RWPE1 (cell line): ENCODE measurements around the gene THAP4.
A peak's percentile ranks its signal among the peaks of the same experiment; 100 is the strongest.

ENCODE experiments used
- CTCF ChIA-PET: fragments of 350-600 bp; sonication (Branson Sonifier 250); formaldehyde crosslinking; extraction: SDS; loops from one replicate; lab custom pipeline; 2021; lab: Yijun Ruan, JAX
- POLR2A ChIA-PET: fragments of 400-600 bp; formaldehyde crosslinking; extraction: SDS; loops from one replicate; lab custom pipeline; 2020; ENCODE audit warnings: antibody characterized with exemption; ENCODE audit not compliant: low non-redundant PET; lab: Yijun Ruan, JAX
- DNase-seq: peaks from one replicate; pipeline ENCODE4 v3.0.0; 2012; ENCODE audit warnings: low spot score
- H3K27ac ChIP-seq: fragments of 450-650 bp; 2 replicates; pipeline ENCODE4 v1.5.1; 2017
- CTCF ChIP-seq: fragments of 450-650 bp; conservative IDR thresholded peaks from 2 replicates; pipeline ENCODE4 v1.5.1; 2017; ENCODE audit warnings: low read depth, mild to moderate bottlenecking

THAP4 gene

DNA sequence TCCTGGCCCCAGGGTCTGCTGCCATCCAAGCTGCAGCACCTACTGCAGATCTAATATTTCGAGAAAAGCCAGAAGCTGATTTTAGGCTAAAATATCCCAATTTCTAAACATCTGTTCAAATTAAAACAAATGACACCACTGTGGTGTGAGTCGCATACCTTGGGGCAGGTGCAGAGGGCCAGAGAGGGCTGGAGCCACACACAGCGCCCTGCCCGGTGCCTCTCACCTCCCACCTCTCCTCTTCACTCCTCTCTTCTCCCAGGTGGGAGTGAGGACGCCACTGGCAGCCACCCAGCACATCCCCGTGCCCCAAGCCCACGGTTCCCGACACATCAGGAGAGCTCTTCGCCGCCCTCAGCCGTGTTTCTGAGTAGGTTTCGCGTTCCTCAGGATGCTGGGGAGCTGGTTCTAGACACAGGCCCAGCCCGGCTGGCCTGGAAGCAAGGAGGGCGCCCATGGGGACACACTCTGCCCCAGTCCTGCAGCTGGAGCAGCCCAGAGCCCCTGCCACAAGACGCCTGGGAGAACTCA, 21.4 kb downstream of the THAP4 start:
- DNase-seq = no peak
- ChIA-PET POLR2A (no interaction called here), CTCF (interaction anchor here (0.6 kb wide), 1 partner anchor 222 kb away, joined by 4 read pairs; no protein-coding TSS in a partner anchor)
- TF ChIP-seq CTCF = no peak
- peak overlapping the region; percentile 28 for H3K27ac ChIP-seq

- ChIA-PET CTCF (no interaction called here), POLR2A (no interaction called here)
- DNase-seq = no peak
- TF ChIP-seq CTCF = no peak
- H3K27ac ChIP-seq = peak overlapping the region; percentile 28
These were observed 21.9 kb downstream of the THAP4 start for GRCh38 chr2:241615041-241615440.

DNA sequence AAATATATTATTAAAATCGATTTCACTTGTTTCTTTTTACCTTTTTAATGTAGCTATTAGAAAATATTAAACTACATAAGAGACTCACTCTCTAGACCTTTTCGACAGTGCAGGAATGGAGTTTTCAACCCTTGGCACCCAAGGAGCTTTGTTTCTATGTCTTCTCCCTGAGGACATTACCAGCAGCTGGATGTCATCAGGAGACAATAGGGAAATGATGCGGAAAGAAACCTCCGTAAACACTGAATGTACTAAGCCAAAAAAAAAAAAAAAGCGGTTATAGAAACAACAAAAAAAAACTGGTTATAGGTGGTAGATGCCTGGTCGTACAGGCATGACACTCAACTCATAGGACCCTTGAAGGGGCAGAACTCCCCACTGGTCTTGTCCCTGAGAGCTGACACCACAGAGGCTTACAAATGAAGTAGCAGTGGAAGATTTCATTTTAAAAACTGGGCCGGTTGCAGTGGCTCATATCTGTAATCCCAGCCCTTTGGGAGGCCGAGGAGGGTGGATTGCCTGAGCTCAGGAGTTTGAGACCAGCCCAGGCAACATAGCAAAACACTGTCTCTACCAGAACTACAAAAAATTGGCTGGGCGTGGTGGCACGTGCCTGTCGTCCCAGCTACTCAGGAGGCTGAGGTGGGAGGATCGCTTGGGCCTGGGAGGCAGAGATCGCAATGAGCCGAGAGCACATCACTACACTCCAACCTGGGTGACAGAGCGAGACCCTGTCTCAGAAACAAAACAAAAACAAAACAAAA, 23.8 kb downstream of the THAP4 start:
- CTCF ChIA-PET = interaction anchor here (0.6 kb wide), 2 partner anchors 29 to 129 kb away, joined by 3 read pairs; no protein-coding TSS in a partner anchor
- POLR2A ChIA-PET = interaction anchor here (0.6 to 0.7 kb wide), 3 partner anchors 24 to 1341 kb away, joined by 3 to 4 read pairs (median 3); partner anchors contain the start of gene ATG4B
- H3K27ac ChIP-seq = no peak overlapping the region
- DNase-seq = no peak
- no peak for TF ChIP-seq CTCF

GRCh38 chr2:241612156-241613016, 24.6 kb downstream of the THAP4 start:
- no peak for DNase-seq
- H3K27ac ChIP-seq = peak overlapping the region; percentile 80
- no peak for TF ChIP-seq CTCF
- POLR2A ChIA-PET = interaction anchor here (0.7 kb wide), 1 partner anchor 1340 kb away, joined by 3 read pairs; no protein-coding TSS in a partner anchor
- CTCF ChIA-PET = interaction anchor here (0.6 kb wide), 1 partner anchor 30 kb away, joined by 3 read pairs; no protein-coding TSS in a partner anchor

DNA sequence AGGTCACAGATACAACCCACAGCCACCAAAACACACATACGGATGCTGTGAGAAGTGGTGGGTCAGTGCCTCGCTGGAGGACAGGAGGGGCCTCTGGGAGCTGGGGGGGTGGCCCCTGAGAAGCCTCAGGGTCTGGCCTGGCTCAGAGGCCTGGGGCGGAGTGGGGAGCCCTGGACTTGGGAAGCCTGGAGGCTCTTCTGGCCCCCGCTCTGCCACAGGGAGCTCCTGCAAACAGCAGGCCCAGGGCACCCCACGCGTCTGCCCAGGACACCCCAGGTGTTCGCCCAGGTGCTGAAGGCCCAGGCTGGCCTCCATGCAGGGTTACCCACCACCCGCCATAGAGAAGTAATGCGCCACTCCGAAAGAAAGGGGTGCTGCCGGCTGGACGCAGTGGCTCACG, 25.9 kb downstream of the THAP4 start:
- DNase-seq = no peak
- ChIA-PET CTCF (interaction anchor here (0.8 kb wide), 1 partner anchor 61 kb away, joined by 4 read pairs; no protein-coding TSS in a partner anchor), POLR2A (no interaction called here)
- H3K27ac ChIP-seq = peak overlapping the region; percentile 80
- no peak for TF ChIP-seq CTCF
